Choroid plexus epithelial cell (primary cell): ENCODE measurements around the gene DNAH9.

ENCODE experiments used
- DNase-seq: peaks from one replicate; pipeline ENCODE4 v3.0.0-alpha.2; 2010; ENCODE audit warnings: low read depth
- H3K4me3 ChIP-seq: 2 replicates; pipeline ENCODE4 v1.5.1; 2011; ENCODE audit warnings: low read depth, mild to moderate bottlenecking, control low read depth, low read length, moderate library complexity
- TF ChIP-seq, protein P1 (sequence below): conservative IDR thresholded peaks from 2 replicates; pipeline ENCODE4 v1.5.1; 2011; ENCODE audit warnings: low read depth, mild to moderate bottlenecking, control low read depth, inconsistent platforms, low read length, moderate library complexity

DNAH9 gene

DNA sequence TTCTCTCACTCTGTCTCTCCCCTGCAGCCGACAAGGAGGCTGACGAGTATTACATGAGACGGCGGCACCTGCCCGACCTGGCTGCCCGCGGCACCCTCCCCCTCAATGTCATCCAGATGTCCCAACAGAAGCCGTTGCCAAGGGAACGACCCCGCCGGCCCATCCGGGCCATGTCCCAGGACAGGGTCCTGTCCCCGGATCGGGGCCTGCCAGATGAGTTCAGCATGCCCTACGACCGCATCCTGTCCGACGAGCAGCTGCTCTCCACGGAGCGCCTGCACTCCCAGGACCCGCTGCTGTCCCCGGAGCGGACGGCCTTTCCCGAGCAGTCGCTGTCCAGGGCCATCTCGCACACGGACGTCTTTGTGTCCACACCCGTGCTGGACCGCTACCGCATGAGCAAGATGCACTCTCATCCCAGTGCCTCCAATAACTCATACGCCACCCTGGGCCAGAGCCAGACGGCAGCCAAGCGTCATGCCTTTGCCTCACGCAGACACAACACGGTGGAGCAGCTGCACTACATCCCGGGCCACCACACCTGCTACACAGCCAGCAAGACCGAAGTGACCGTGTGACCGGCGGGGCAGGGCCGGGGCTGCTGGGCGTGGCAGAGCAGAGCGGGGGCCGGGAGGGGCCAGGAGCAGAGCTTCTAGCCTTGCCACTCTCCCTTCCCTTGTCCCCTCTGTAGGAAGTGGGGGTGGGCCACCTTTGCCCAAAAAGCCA, 40.4 kb upstream of the DNAH9 start:
- H3K4me3 ChIP-seq, result no peak overlapping the region
- TF ChIP-seq, protein P1, sequence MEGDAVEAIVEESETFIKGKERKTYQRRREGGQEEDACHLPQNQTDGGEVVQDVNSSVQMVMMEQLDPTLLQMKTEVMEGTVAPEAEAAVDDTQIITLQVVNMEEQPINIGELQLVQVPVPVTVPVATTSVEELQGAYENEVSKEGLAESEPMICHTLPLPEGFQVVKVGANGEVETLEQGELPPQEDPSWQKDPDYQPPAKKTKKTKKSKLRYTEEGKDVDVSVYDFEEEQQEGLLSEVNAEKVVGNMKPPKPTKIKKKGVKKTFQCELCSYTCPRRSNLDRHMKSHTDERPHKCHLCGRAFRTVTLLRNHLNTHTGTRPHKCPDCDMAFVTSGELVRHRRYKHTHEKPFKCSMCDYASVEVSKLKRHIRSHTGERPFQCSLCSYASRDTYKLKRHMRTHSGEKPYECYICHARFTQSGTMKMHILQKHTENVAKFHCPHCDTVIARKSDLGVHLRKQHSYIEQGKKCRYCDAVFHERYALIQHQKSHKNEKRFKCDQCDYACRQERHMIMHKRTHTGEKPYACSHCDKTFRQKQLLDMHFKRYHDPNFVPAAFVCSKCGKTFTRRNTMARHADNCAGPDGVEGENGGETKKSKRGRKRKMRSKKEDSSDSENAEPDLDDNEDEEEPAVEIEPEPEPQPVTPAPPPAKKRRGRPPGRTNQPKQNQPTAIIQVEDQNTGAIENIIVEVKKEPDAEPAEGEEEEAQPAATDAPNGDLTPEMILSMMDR, result no peak
- no peak for DNase-seq

DNA sequence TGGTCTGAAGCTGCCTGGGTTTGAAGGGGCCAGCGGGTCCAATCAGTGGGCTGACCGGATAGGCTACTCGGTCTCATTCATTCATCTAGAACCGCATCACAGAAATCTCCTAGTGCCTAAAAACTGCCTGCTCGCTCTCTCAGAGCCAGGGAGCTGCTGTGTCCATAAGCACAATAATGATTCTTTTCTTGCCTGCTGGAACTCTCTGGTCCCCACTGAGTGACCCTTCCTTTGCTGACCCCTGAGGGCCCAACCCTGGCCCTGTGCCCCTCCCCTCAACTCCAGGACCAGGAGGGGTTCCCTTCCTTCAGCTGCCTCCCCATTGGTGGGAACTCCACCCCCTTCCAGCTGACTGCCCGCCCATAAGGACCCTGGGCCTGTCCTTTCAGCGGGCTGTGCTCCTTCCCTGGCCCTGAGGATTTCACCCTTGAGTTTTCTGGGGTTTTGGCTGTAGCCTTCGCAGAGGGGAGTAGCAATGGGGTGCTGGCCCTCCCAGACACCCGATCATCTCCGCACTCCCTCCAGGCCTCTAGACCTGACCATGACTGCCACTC, 39.5 kb upstream of the DNAH9 start:
- TF ChIP-seq, protein P1, result no peak
- DNase-seq, result no peak
- H3K4me3 ChIP-seq, result no peak overlapping the region

DNA sequence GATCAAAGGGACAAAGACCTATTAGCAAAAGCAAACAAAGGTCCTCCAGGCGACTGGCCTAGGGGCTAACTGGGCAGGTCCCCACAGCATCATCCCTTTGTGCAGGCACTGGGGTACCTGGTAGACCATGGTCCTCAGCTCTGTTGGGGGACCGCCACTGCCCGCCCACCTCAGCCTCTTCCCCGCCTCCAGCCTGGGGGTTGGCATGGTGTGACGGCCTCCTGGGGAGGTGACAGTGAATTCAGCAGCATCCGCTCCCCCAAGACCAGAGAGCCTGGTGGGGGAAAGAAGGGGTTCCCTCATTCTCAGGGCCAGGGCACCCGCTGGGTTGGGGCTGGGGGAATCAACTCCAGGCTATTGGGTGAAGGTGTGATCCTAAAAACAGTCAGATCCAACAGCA, 38.7 kb upstream of the DNAH9 start:
- H3K4me3 ChIP-seq, result no peak overlapping the region
- TF ChIP-seq, protein P1, result no peak
- DNase-seq, result no peak

DNA sequence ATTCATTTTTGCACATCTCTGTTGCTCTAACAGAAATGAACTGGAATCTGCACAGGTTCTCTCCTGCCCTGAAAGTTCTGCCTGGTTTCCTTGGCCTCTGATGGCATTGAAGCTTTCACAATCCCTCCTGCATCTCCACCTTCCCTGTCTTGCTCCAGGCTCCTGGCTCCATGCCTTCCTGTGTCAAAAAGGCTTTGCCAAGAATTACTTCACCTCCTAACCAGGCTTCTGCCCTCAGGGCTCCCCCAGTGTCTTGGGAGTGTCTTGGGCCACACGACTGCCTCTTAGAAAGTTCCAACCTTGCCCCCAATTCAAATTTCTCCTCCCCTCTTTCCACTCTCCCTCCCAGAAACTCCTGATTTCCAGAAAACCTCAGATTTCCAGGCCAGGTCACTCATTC, 37.0 kb upstream of the DNAH9 start:
- DNase-seq, result no peak
- no peak overlapping the region for H3K4me3 ChIP-seq
- TF ChIP-seq, protein P1, result no peak

DNA sequence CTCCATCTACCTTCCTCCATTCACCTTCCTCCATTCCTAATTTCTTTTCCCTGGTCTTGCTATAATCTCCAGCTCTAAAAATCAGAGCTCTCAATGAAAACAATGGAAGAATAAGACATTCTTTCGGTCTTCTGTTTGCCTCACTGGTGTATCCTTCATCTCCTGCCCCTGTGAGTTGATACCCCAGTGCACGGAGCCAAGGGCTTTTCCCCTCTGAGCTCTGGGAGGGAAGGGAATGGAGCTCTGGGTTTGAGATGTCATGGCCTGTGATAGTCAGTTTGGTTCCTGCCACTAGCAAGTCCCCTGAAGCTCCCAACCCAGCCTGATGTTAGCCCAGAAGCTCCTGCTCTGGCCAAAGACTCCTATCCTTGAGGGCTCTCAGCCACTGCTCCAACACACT, 36.6 kb upstream of the DNAH9 start:
- no peak overlapping the region for H3K4me3 ChIP-seq
- DNase-seq, result no peak
- TF ChIP-seq, protein P1, result no peak

DNA sequence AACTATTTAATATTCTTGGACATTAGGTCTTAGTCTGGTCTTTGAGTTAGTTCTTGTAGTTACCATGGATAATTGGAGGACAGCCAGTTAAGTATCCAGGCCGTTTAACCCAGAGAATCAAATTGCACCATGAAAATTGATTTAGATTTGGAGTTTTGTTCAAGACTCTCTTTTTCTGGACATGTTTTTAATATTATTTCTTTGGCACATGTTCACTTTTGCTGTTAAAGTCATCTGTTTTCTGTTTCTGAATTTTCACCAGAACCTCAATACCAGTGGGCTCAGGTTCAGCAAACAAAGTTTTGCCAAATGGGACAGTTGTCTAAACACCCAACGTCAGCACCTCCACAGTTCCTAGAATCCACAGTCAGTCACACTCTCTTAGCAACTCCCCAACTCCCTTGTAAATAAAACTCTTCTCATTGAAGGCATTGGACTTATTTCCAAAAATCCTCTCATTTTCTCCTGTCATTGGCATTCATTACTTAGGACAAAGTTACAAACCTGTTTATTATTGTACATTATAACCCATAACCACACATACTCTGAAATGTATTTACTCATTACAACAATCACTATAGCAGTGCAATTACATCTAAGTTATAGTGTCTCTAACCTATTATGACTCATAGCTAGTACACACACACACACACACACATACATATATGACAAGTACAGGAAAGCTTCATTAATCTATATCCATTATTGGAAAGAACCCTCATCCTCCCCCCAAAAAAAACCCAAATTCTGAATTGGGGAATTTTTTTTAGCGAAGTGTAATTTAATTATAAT, 33.5 kb upstream of the DNAH9 start:
- TF ChIP-seq, protein P1, result no peak
- DNase-seq, result no peak
- H3K4me3 ChIP-seq, result no peak overlapping the region
